ENCODE results near the gene ISM1.

GRCh38 chr20:13276945-13277541, 56.0 kb downstream of the ISM1 start:
- TF ChIP-seq EZH2 (optimal IDR thresholded peaks at IDR 0.05; ENCODE audit: low read depth, low read length) (no peak), CTCF (IDR thresholded peaks at IDR 0.05; ENCODE audit: low read length) (no peak), EZH2phosphoT487 (IDR thresholded peaks at IDR 0.05; ENCODE audit: low read length) (no peak)

All from MM.1S (cell line).